ENCODE data around the gene VPS45. TPM values are rescaled to one million over a fixed set of nuclear protein-coding genes. Genes with fewer than 3 reads are reported as not detected.

Gene VPS45
- total and polyA plus RNA-seq, 2 of the 8 experiments (the other 6 are each of a cell fraction or from before 2014, with no cell fraction given), result 19.1 to 27.6 TPM

DNA sequence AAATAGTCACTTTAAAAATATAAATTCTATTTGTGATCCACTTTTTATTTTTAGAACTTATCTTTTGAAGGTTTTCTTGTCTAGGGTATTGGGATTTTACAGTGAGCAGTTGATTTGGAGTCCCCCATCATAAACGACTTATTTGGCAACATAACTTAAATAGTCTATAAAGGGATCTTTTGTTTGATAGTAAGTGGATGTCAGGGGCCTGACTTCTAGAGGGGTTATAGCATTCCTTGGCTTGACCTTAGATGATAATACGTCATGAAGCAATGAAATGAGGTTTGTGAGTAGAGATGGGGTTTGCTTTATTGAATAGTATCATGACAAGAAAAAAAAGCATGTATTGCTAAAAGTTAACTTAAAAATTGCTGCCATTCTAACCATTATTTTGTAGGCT is 17.8 kb downstream of the VPS45 start:
- Histone ChIP-seq H3K4me2 (ENCODE audit: insufficient read depth in 1 of 2, low read depth in 2 of 2, low read length in 2 of 2) (no peak overlapping the region), H3K56ac (replicated peaks; ENCODE audit: insufficient read length, low read depth, low read length) (no peak overlapping the region), H4K8ac (ENCODE audit: extremely low read depth, insufficient read depth, low read length) (no peak overlapping the region), H2BK5ac (ENCODE audit: low read depth, low read length) (no peak overlapping the region), H2BK20ac (ENCODE audit: low read length) (no peak overlapping the region), H2AK5ac (ENCODE audit: low read depth, low read length) (no peak overlapping the region), H2BK120ac (replicated peaks; ENCODE audit: low read depth, low read length) (no peak overlapping the region), H3K9ac (replicated peaks in 1 of 4; ENCODE audit: extremely low read depth in 1 of 4, low read depth in 3 of 4, low read length in 3 of 4) (no peak overlapping the region), H3K36me3 (ENCODE audit: control insufficient read depth in 2 of 4, insufficient read depth in 4 of 4, low read length in 3 of 4) (peaks cover 3 to 21% (median 12%) of the 10 kb centered on the region in 4 experiments; a peak in 6 of 8 replicates), H3K4ac (replicated peaks; ENCODE audit: insufficient read length, low read depth, low read length) (no peak overlapping the region), H3K4me1 (replicated peaks in 1 of 4; ENCODE audit: control insufficient read depth in 3 of 4, insufficient read depth in 4 of 4, low read length in 3 of 4) (no peaks in the 10 kb centered on the region), H2BK15ac (ENCODE audit: low read length) (no peak overlapping the region), H3K9me3 (ENCODE audit: insufficient read depth in 2 of 2, low read depth in 1 of 2, low read length in 1 of 2) (no peaks in the 10 kb centered on the region), H4K91ac (replicated peaks; ENCODE audit: insufficient read length, low read length) (no peak overlapping the region), H3K23me2 (ENCODE audit: low read depth, low read length) (no peaks in the 10 kb centered on the region), H3K27me3 (replicated peaks in 1 of 4; ENCODE audit: control insufficient read depth in 3 of 4, extremely low read depth in 1 of 4, insufficient read depth in 3 of 4, low read length in 3 of 4) (no peaks in the 10 kb centered on the region), H3K4me3 (ENCODE audit: extremely low read depth in 1 of 4, insufficient read depth in 2 of 4, low read depth in 3 of 4, low read length in 4 of 4) (no peak overlapping the region), H3K79me1 (ENCODE audit: low read depth, low read length) (no peaks in the 10 kb centered on the region), H4K20me1 (replicated peaks in 1 of 2; ENCODE audit: control insufficient read depth in 1 of 2, insufficient read depth in 2 of 2, low read length in 2 of 2) (no peaks in the 10 kb centered on the region), H2BK12ac (ENCODE audit: low read depth, low read length) (no peak overlapping the region), H4K5ac (ENCODE audit: insufficient read length, low read depth, low read length) (no peak overlapping the region), H3K14ac (ENCODE audit: insufficient read length) (no peak overlapping the region), H3K18ac (ENCODE audit: extremely low read depth, low read length) (no peak overlapping the region), H3K79me2 (ENCODE audit: control insufficient read depth in 1 of 2, insufficient read depth in 2 of 2, low read length in 2 of 2) (no peaks in the 10 kb centered on the region), H3K27ac (ENCODE audit: low read depth, low read length) (no peak overlapping the region), H3K23ac (ENCODE audit: insufficient read length) (no peak overlapping the region), H2AFZ (ENCODE audit: low read length) (no peak overlapping the region)
- DNase-seq (ENCODE audit: low read depth in 1 of 2, low spot score in 2 of 2), result no peak
- FAIRE-seq, result no peak
- POLR2A ChIA-PET (ENCODE audit: partially characterized antibody), result no interaction called here
- CTCF ChIA-PET (ENCODE audit: partially characterized antibody), result no interaction called here
- WGBS, 2 experiments (ENCODE audit: extremely low coverage in 1 of 2, insufficient coverage in 1 of 2, insufficient read length in 1 of 2, insufficient replicate concordance in 2 of 2, low coverage in 1 of 2, low lambda C conversion rate in 2 of 2, missing lambda C conversion rate in 1 of 2), result 76% methylated on average over 2 of the region's 2 CpGs; no CpG with 5 or more reads in 1 of the 2 experiments
- TF ChIP-seq NANOG (IDR thresholded peaks at IDR 0.05; ENCODE audit: insufficient read depth, low read depth, low read length, poor library complexity, severe bottlenecking) (no peak), POU5F1 (IDR thresholded peaks at IDR 0.05; ENCODE audit: low read depth, low read length) (no peak), RXRA (IDR thresholded peaks at IDR 0.05; ENCODE audit: insufficient read depth, low read depth, low read length) (no peak), SIRT6 (IDR thresholded peaks at IDR 0.05; ENCODE audit: low read length) (no peak), TAF1 (IDR thresholded peaks at IDR 0.05; ENCODE audit: low read depth, low read length) (no peak), TAF7 (optimal IDR thresholded peaks at IDR 0.05; ENCODE audit: borderline replicate concordance, low read depth, low read length) (no peak), JUND (IDR thresholded peaks at IDR 0.05; ENCODE audit: low read length) (no peak), ZNF274 (IDR thresholded peaks at IDR 0.05; ENCODE audit: borderline replicate concordance, extremely low read depth, low read length) (no peak)
- TF ChIP-seq, protein P1, sequence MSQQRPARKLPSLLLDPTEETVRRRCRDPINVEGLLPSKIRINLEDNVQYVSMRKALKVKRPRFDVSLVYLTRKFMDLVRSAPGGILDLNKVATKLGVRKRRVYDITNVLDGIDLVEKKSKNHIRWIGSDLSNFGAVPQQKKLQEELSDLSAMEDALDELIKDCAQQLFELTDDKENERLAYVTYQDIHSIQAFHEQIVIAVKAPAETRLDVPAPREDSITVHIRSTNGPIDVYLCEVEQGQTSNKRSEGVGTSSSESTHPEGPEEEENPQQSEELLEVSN (IDR thresholded peaks at IDR 0.05), result no peak
- TF ChIP-seq, protein P2, sequence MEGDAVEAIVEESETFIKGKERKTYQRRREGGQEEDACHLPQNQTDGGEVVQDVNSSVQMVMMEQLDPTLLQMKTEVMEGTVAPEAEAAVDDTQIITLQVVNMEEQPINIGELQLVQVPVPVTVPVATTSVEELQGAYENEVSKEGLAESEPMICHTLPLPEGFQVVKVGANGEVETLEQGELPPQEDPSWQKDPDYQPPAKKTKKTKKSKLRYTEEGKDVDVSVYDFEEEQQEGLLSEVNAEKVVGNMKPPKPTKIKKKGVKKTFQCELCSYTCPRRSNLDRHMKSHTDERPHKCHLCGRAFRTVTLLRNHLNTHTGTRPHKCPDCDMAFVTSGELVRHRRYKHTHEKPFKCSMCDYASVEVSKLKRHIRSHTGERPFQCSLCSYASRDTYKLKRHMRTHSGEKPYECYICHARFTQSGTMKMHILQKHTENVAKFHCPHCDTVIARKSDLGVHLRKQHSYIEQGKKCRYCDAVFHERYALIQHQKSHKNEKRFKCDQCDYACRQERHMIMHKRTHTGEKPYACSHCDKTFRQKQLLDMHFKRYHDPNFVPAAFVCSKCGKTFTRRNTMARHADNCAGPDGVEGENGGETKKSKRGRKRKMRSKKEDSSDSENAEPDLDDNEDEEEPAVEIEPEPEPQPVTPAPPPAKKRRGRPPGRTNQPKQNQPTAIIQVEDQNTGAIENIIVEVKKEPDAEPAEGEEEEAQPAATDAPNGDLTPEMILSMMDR (IDR thresholded peaks at IDR 0.05; ENCODE audit: control extremely low read depth in 1 of 3, insufficient read depth in 1 of 3, low read depth in 1 of 3, low read length in 3 of 3), result no peak

Measured in H1 (cell line).